Activated naive CD4-positive, alpha-beta T cell treated with anti-CD3 and anti-CD28 coated beads, Interleukin-2, amount 50 U/mL, for 24 hours (primary cell): ENCODE measurements around the gene ARFGEF2.

Source experiments
- H3K27ac Mint-ChIP-seq: one replicate; pipeline ENCODE4 v1.8.0; 2021; ENCODE audit warnings: mild to moderate bottlenecking, mixed read lengths
- H3K27me3 Mint-ChIP-seq: one replicate; pipeline ENCODE4 v1.8.0; 2021; ENCODE audit warnings: mixed read lengths
- H3K36me3 Mint-ChIP-seq: one replicate; pipeline ENCODE4 v1.8.0; 2021; ENCODE audit warnings: mixed read lengths
- H3K4me1 Mint-ChIP-seq: one replicate; pipeline ENCODE4 v1.8.0; 2021; ENCODE audit warnings: mixed read lengths
- H3K4me3 Mint-ChIP-seq: one replicate; pipeline ENCODE4 v1.8.0; 2021; ENCODE audit warnings: mild to moderate bottlenecking, mixed read lengths
- H3K9me3 Mint-ChIP-seq: one replicate; pipeline ENCODE4 v1.8.0; 2021; ENCODE audit warnings: mixed read lengths

Gene ARFGEF2

GRCh38 chr20:48912065-48912464 is 9.4 kb upstream of the ARFGEF2 start:
- Mint-ChIP-seq H3K4me1 (no peaks in the 10 kb centered on the region), H3K4me3 (no peak overlapping the region), H3K9me3 (no peaks in the 10 kb centered on the region), H3K27me3 (peaks cover 1% of the 10 kb centered on the region), H3K36me3 (no peaks in the 10 kb centered on the region), H3K27ac (no peak overlapping the region)

DNA sequence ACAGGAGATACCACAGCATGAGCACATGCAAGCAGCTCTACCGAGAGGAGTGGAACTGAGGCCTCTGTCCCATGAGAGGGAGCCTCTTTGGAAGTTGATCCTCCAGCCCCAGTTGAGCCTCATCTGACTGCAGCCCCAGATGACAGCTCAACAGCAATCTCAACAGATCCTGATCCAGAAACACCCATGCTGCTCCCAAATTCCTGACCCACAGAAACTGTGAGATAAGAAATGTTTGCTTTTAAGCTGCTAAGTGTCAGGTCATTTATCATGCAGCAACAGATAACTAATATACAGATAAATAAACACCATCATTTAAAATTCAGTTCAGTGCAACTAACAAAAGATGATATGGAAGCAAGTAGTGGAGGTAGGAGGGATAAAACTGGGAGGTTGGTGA is 4.8 kb upstream of the ARFGEF2 start:
- no peaks in the 10 kb centered on the region for H3K9me3 Mint-ChIP-seq
- H3K27ac Mint-ChIP-seq, result no peak overlapping the region
- H3K27me3 Mint-ChIP-seq, result no peaks in the 10 kb centered on the region
- peaks cover 18% of the 10 kb centered on the region for H3K4me1 Mint-ChIP-seq
- no peak overlapping the region for H3K4me3 Mint-ChIP-seq
- H3K36me3 Mint-ChIP-seq, result no peaks in the 10 kb centered on the region

- no peak overlapping the region for H3K27ac Mint-ChIP-seq
Measured at GRCh38 chr20:48919336-48919881, 2.1 kb upstream of the ARFGEF2 start.

GRCh38 chr20:48919882-48920526 is 1.5 kb upstream of the ARFGEF2 start:
- peak overlapping the region; percentile 92 for H3K27ac Mint-ChIP-seq
- H3K4me3 Mint-ChIP-seq, result peak overlapping the region; percentile 98
- H3K36me3 Mint-ChIP-seq, result no peaks in the 10 kb centered on the region
- no peaks in the 10 kb centered on the region for H3K9me3 Mint-ChIP-seq
- H3K27me3 Mint-ChIP-seq, result no peaks in the 10 kb centered on the region
- peaks cover 48% of the 10 kb centered on the region for H3K4me1 Mint-ChIP-seq

More at GRCh38 chr20:48919336-48919881, 2.1 kb upstream of the ARFGEF2 start:
- Mint-ChIP-seq H3K4me3 (no peak overlapping the region), H3K27me3 (no peaks in the 10 kb centered on the region), H3K9me3 (no peaks in the 10 kb centered on the region), H3K36me3 (no peaks in the 10 kb centered on the region), H3K4me1 (peaks cover 42% of the 10 kb centered on the region)

DNA sequence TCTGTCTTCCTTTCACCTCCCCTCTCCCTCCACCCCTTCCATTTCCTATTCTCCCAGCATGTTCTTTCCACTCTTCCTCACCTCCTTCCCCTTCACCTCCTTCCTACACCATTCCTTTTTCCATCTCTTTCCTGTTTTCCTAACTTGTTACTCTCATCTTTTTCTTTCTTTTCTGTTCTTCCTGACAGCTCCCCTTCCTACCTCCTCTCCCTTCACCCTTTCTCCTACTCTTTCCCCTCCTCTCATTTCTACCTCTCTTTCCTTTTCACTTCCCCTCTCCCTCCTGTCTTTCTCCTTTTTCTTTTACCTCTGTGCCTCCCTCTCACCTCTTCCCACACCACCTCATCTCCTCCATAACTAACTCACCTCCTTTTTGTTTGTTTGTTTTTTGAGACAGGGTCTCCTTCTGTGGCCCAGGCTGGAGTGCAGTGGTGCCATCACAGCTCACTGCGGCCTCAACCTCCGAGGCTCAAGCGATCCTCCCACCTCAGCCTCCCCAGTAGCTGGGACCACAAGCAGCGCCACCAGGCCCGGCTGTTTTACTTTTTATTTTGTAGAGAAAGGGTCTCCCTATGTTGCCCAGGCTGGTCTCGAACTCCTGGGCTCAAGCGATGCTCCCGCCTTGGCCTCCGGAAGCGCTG is 864 bp upstream of the ARFGEF2 start:
- H3K9me3 Mint-ChIP-seq, result no peaks in the 10 kb centered on the region
- H3K27ac Mint-ChIP-seq, result peak overlapping the region; percentile 100
- H3K36me3 Mint-ChIP-seq, result no peaks in the 10 kb centered on the region
- H3K4me3 Mint-ChIP-seq, result peak overlapping the region; percentile 98
- peaks cover 52% of the 10 kb centered on the region for H3K4me1 Mint-ChIP-seq
- H3K27me3 Mint-ChIP-seq, result no peaks in the 10 kb centered on the region

DNA sequence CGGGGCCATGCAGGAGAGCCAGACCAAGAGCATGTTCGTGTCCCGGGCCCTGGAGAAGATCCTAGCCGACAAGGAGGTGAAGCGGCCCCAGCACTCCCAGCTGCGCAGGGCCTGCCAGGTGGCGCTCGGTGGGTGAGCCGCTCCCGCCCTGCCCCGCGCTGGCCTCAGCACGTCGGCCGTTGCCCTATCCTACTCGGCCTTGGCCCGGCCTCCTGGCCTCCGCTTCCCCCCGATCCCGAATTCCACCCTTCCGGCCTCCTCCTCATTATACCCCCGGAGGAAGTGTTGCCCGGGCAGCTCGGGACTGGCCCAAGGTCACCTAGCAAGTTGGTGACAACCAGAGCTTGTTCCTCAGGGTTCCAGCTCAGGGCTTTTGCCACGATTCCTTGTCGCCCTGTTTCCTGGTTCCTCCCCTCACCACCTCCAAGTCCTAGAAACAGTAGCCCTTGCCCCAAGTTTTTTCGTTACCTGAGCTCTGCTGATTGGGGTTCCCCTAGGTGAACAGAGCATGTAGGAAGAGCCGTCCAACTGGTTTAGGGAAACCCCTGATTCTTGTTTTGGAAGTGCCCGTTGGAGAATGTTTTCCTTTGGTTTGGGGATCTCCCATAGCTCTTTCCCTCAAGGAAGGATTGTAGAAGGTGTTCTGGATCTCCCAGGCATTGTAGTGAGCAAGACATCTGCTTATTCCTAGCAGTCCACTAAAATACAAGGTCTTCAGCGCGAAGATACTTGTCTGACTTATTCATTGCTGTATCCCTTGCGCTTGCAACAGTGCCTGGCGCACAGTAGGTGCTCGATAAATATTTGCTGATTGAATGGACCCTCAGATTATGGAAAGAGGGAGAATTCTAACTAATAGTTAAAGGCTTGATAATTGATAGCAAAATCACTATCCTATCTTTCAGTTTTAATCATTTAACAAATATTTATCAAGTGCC is 641 bp downstream of the ARFGEF2 start:
- H3K27ac Mint-ChIP-seq, result peak overlapping the region; percentile 98

GRCh38 chr20:48923149-48923718 is 1.7 kb downstream of the ARFGEF2 start:
- H3K4me3 Mint-ChIP-seq, result peak overlapping the region; percentile 95
- H3K36me3 Mint-ChIP-seq, result peaks cover 2% of the 10 kb centered on the region
- H3K27me3 Mint-ChIP-seq, result no peaks in the 10 kb centered on the region
- no peaks in the 10 kb centered on the region for H3K9me3 Mint-ChIP-seq
- H3K27ac Mint-ChIP-seq, result peak overlapping the region; percentile 30
- peaks cover 72% of the 10 kb centered on the region for H3K4me1 Mint-ChIP-seq

More for the DNA sequence above, 641 bp downstream of the ARFGEF2 start:
- Mint-ChIP-seq H3K27me3 (no peaks in the 10 kb centered on the region), H3K9me3 (no peaks in the 10 kb centered on the region), H3K4me1 (peaks cover 66% of the 10 kb centered on the region), H3K36me3 (peaks cover under 1% of the 10 kb centered on the region), H3K4me3 (peak overlapping the region; percentile 95)

DNA sequence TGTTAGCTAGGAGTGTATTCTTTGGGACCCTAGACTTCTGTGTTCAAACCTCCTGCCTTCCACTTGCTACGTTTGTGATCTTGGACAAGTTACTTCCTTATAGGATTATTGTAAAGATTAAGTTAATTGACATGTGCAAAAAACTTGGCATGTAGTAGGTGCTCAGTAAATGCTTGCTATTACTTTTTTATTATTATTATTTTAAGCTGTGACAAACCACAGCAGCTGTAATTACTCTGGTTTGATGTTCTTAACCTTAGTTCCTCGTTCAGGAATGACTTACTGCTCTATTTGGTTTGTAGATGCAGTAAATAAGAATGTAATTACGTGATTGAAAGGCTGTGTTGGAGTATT is 3.2 kb downstream of the ARFGEF2 start:
- H3K27me3 Mint-ChIP-seq, result no peaks in the 10 kb centered on the region
- no peaks in the 10 kb centered on the region for H3K9me3 Mint-ChIP-seq
- H3K4me3 Mint-ChIP-seq, result no peak overlapping the region
- peaks cover 74% of the 10 kb centered on the region for H3K4me1 Mint-ChIP-seq
- peak overlapping the region; percentile 36 for H3K27ac Mint-ChIP-seq
- peaks cover 2% of the 10 kb centered on the region for H3K36me3 Mint-ChIP-seq

DNA sequence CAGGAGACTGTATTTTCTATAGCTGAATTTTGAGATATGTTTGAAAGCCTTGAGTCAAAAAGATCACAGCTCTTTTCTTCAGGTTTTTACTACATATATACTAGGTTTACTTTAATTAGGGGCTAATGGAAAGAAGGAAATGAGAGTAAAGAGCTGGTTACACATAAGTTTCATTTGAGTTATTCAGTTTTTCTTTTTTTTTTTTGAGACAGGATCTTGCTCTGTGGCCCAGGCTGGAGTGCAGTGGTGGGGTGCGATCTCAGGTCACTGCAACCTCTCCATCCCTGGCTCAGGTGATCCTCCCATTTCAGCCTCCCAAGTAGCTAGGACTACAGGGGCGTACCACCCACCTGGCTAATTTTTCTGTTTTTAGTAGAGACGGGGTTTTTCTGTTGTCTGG is 4.8 kb downstream of the ARFGEF2 start:
- Mint-ChIP-seq H3K36me3 (peaks cover 2% of the 10 kb centered on the region), H3K4me3 (no peak overlapping the region), H3K27me3 (no peaks in the 10 kb centered on the region), H3K4me1 (peaks cover 59% of the 10 kb centered on the region), H3K9me3 (no peaks in the 10 kb centered on the region), H3K27ac (no peak overlapping the region)

DNA sequence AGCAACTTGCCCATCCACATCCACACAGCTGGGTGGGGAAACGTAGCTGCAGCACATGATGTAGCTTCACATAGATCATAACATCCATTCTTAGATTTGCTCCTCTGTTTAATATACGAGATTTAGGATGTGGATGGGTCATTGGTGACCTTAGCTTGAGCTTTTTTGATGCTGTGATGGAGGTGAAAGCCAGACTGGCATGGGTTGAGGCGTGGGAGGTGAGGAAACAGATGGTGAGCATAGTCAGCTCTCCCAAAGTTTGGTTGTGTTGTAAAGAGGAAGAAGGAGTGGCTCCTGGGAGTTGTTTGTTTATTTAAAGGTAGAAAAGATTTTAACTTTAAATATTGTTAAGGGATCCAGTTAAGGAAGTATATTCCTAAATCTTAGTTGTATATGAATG is 5.3 kb downstream of the ARFGEF2 start:
- no peaks in the 10 kb centered on the region for H3K27me3 Mint-ChIP-seq
- H3K9me3 Mint-ChIP-seq, result no peaks in the 10 kb centered on the region
- no peak overlapping the region for H3K4me3 Mint-ChIP-seq
- H3K4me1 Mint-ChIP-seq, result peaks cover 58% of the 10 kb centered on the region
- peak overlapping the region; percentile 19 for H3K27ac Mint-ChIP-seq
- H3K36me3 Mint-ChIP-seq, result peaks cover 2% of the 10 kb centered on the region

DNA sequence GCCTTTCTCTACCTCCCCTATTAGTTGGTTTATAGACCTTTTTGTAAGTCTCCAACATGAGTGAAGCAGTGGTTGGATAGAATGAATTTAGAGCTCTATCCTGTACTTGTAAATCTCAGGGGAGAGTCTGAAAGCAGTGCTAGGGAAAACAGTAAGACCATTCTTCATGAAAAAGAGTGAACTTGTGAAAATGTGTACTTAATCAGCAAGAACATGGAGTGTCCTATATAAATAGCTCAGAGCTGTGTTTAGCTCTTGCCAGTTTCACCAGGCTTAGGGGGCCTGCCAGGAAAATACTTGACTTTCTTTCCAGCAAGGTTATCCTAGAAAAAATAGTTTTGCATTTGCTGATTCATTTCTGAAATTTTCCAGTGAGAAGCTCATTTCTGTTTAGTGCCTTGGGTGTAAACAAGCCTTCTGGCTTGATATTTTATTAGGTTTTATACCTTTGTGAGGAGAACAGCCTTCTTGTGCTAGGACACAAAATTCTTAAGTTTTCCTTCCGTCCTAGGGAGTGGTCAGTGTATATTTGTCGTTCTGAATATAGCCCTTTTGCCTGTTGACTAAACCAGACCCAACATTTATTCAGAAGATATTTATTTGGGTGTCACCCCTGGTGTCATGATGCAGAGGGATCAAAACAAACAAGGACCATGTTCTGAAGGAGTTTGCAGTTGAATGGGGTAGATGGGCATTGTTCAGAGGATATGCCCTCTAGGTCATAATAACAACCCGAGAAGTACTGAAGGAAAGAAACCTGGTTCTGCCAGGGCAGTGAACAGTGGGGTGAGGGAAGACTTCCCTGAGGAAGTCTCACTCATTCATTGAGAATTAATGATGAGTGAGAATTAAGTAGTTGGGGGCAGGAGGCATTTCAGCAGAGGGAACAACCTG is 7.6 kb downstream of the ARFGEF2 start:
- Mint-ChIP-seq H3K9me3 (no peaks in the 10 kb centered on the region), H3K27me3 (no peaks in the 10 kb centered on the region), H3K4me3 (no peak overlapping the region), H3K27ac (no peak overlapping the region), H3K36me3 (peaks cover 2% of the 10 kb centered on the region), H3K4me1 (peaks cover 42% of the 10 kb centered on the region)

DNA sequence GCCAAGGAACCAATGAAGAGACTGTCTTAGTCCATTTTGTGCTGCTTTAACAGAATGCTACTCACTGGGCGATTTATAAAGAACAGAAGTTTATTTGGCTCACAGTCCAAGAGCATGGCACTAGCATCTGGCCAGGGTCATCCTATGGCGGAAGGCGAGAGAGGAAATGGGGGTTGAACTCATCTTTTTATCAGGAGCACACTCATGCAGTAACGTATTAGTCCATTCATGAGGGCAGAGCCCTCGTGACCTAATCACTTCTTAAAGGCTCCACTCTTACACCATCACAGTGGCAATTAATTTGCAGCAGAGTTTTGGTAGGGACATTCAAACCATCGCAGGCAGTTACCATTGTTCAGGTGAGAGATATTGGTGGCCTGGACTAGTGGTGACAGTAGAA is 8.5 kb downstream of the ARFGEF2 start:
- Mint-ChIP-seq H3K4me3 (no peak overlapping the region), H3K36me3 (peaks cover 4% of the 10 kb centered on the region), H3K4me1 (peaks cover 42% of the 10 kb centered on the region), H3K27me3 (no peaks in the 10 kb centered on the region), H3K9me3 (no peaks in the 10 kb centered on the region), H3K27ac (no peak overlapping the region)

DNA sequence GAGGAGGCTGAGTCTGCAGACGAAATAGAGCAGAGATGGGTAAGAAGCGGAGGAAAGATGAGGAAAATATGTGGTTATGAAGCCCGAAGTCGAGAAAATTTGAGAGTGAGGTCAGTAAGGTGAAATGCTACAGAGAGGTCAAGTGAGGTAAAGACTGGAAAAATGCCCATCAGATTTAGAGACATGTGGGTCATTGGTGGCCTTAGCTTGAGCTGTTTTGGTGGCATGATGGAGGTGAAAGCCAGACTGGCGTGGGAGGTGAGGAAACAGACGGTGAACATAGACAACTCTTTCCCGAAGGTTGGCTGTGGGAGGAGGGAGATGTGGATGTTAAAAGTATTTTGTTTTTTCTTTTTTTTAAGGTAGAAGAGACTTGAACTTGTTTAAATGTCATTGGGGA is 9.4 kb downstream of the ARFGEF2 start:
- Mint-ChIP-seq H3K36me3 (peaks cover 4% of the 10 kb centered on the region), H3K27me3 (no peaks in the 10 kb centered on the region), H3K9me3 (no peaks in the 10 kb centered on the region), H3K27ac (no peak overlapping the region), H3K4me3 (no peak overlapping the region), H3K4me1 (peaks cover 38% of the 10 kb centered on the region)

GRCh38 chr20:48931527-48932374 is 10.2 kb downstream of the ARFGEF2 start:
- no peak overlapping the region for H3K4me3 Mint-ChIP-seq
- no peaks in the 10 kb centered on the region for H3K27me3 Mint-ChIP-seq
- H3K4me1 Mint-ChIP-seq, result peaks cover 33% of the 10 kb centered on the region
- H3K27ac Mint-ChIP-seq, result no peak overlapping the region
- H3K36me3 Mint-ChIP-seq, result peaks cover 4% of the 10 kb centered on the region
- H3K9me3 Mint-ChIP-seq, result no peaks in the 10 kb centered on the region
